Measurements from ENCODE around the gene RANGAP1. TPM values are rescaled to one million over a fixed set of nuclear protein-coding genes. Genes with fewer than 3 reads are reported as not detected.
"Not testable (repeated sequence)": the region's sequence is repeated elsewhere in the genome, so short reads cannot be mapped to it uniquely, and the experiment has no call there.

RANGAP1 gene
- total RNA-seq, 5 donors from 2014 or later (not counting 1 experiment from before 2014, with no cell fraction given), result 95.0 to 113 (median 104) TPM

- peaks cover 0 to 9% of the 10 kb centered on the region in 2 donors for H3K36me3 ChIP-seq (ENCODE audit: control insufficient read depth in 2 of 2, extremely low read depth in 1 of 2, insufficient read depth in 1 of 2, low read length in 1 of 2)
- CTCF ChIA-PET, result interaction anchor here in 1 of 2 donors (0.5 to 1.2 kb wide), 5 partner anchors 16 to 385 kb away, joined by 3 to 9 read pairs (median 5); partner anchors contain the start of genes ACO2, PHF5A, RANGAP1 and TEF
- H3K4me1 Mint-ChIP-seq, result peaks cover 25 to 36% (median 35%) of the 10 kb centered on the region in 3 donors
- H3K9me3 ChIP-seq, result no peaks in the 10 kb centered on the region
- peak overlapping the region; percentile 62 for H3K27ac ChIP-seq (ENCODE audit: low read length)
- peak overlapping the region; percentile 71 to 84 for H3K27ac Mint-ChIP-seq
- peak overlapping the region; percentile 71 to 81 (median 74) for H3K4me3 Mint-ChIP-seq
- peaks cover 0 to 2% of the 10 kb centered on the region in 2 experiments for H3K27me3 ChIP-seq (replicated peaks in 1 of 2; ENCODE audit: control insufficient read depth in 2 of 2, extremely low read depth in 1 of 2, insufficient read depth in 2 of 2, low read length in 1 of 2)
- no peak for ATAC-seq (replicated peaks in 1 of 4)
- under 1% methylated on average over 50 of the region's 60 CpGs for WGBS (ENCODE audit: insufficient coverage)
- peak in 10 of 35 experiments; percentile 0 to 33 (median 10) for DNase-seq
- no peaks in the 10 kb centered on the region for H3K27me3 Mint-ChIP-seq
- POLR2A ChIA-PET, result interaction anchor here (0.5 to 1.2 kb wide), 3 partner anchors 13 to 79 kb away, joined by 3 to 10 read pairs (median 4); partner anchors contain the start of gene RANGAP1 (in 1 of the 2)
- H3K9me3 Mint-ChIP-seq, result no peaks in the 10 kb centered on the region
- H3K4me3 ChIP-seq (ENCODE audit: control insufficient read depth in 1 of 2, extremely low read depth in 1 of 2, low read length in 1 of 2), result peak overlapping the region; percentile 85 to 97
- H3K4me1 ChIP-seq (ENCODE audit: control insufficient read depth in 1 of 2, extremely low read depth in 1 of 2, insufficient read depth in 2 of 2, low read length in 2 of 2), result peaks cover 3 to 26% of the 10 kb centered on the region in 2 experiments
- H3K36me3 Mint-ChIP-seq, result no peaks in the 10 kb centered on the region
Measured at GRCh38 chr22:41302021-41302767, 16.2 kb upstream of the RANGAP1 start.

- Histone ChIP-seq H3K36me3 (ENCODE audit: control insufficient read depth in 2 of 2, extremely low read depth in 1 of 2, insufficient read depth in 1 of 2, low read length in 1 of 2) (peaks cover 0 to 7% of the 10 kb centered on the region in 2 donors), H3K4me3 (ENCODE audit: control insufficient read depth in 1 of 2, extremely low read depth in 1 of 2, low read length in 1 of 2) (peak within 1 kb of the TSS; percentile 85 to 97), H3K4me1 (ENCODE audit: control insufficient read depth in 1 of 2, extremely low read depth in 1 of 2, insufficient read depth in 2 of 2, low read length in 2 of 2) (peaks cover 3 to 24% of the 10 kb centered on the region in 2 experiments), H3K9me3 (no peaks in the 10 kb centered on the region), H3K27ac (ENCODE audit: low read length) (peak within 1 kb of the TSS; percentile 92), H3K27me3 (replicated peaks in 1 of 2; ENCODE audit: control insufficient read depth in 2 of 2, extremely low read depth in 1 of 2, insufficient read depth in 2 of 2, low read length in 1 of 2) (peaks cover 0 to 2% of the 10 kb centered on the region in 2 experiments)
- peak within 1 kb of the TSS; percentile 85 to 87 for H3K27ac Mint-ChIP-seq
- no peaks in the 10 kb centered on the region for H3K36me3 Mint-ChIP-seq
- 0% methylated on average over 33 of the region's 74 CpGs for WGBS (ENCODE audit: insufficient coverage)
- CTCF ChIA-PET, result interaction anchor here in 1 of 2 donors (0.6 to 1.2 kb wide), 8 partner anchors 9 to 379 kb away, joined by 3 to 9 read pairs (median 4); partner anchors contain the start of genes ACO2, PHF5A, RANGAP1 and TEF
- peaks cover 25 to 33% (median 32%) of the 10 kb centered on the region in 3 donors for H3K4me1 Mint-ChIP-seq
- no peaks in the 10 kb centered on the region for H3K27me3 Mint-ChIP-seq
- POLR2A ChIA-PET, result interaction anchor here (0.5 to 1.2 kb wide), 6 partner anchors 12 to 208 kb away, joined by 3 to 12 read pairs (median 4); partner anchors contain the start of genes RANGAP1 (in 1 of the 2) and TEF (in 1 of the 2)
- DNase-seq, result peak; percentile 64 to 92 (median 82)
- peak; percentile 97 to 98 (median 98) for ATAC-seq (replicated peaks in 1 of 4)
- no peaks in the 10 kb centered on the region for H3K9me3 Mint-ChIP-seq
- peak within 1 kb of the TSS; percentile 71 to 81 (median 74) for H3K4me3 Mint-ChIP-seq
Measured at GRCh38 chr22:41301085-41302020, 15.4 kb upstream of the RANGAP1 start, which contains the start of gene ZC3H7B. TSS of gene ZC3H7B (plus strand) at chr22:41301525. CDS start at chr22:41320661, 19,136 bp downstream.

GRCh38 chr22:41300661-41301060 lies 14.7 kb upstream of the RANGAP1 start:
- Histone ChIP-seq H3K9me3 (no peaks in the 10 kb centered on the region), H3K4me1 (ENCODE audit: control insufficient read depth in 1 of 2, extremely low read depth in 1 of 2, insufficient read depth in 2 of 2, low read length in 2 of 2) (peaks cover 3 to 24% of the 10 kb centered on the region in 2 experiments), H3K27me3 (replicated peaks in 1 of 2; ENCODE audit: control insufficient read depth in 2 of 2, extremely low read depth in 1 of 2, insufficient read depth in 2 of 2, low read length in 1 of 2) (peaks cover 0 to 2% of the 10 kb centered on the region in 2 experiments), H3K4me3 (ENCODE audit: control insufficient read depth in 1 of 2, extremely low read depth in 1 of 2, low read length in 1 of 2) (peak overlapping the region; percentile 54 to 97), H3K27ac (ENCODE audit: low read length) (peak overlapping the region; percentile 92), H3K36me3 (ENCODE audit: control insufficient read depth in 2 of 2, extremely low read depth in 1 of 2, insufficient read depth in 1 of 2, low read length in 1 of 2) (peaks cover 0 to 7% of the 10 kb centered on the region in 2 donors)
- Mint-ChIP-seq H3K36me3 (no peaks in the 10 kb centered on the region), H3K9me3 (no peaks in the 10 kb centered on the region), H3K27me3 (no peaks in the 10 kb centered on the region), H3K4me3 (peak overlapping the region; percentile 71 to 74 (median 73)), H3K4me1 (peaks cover 25 to 29% (median 28%) of the 10 kb centered on the region in 3 donors), H3K27ac (peak overlapping the region; percentile 85 to 87)
- ATAC-seq (replicated peaks in 1 of 4), result no peak
- ChIA-PET CTCF (interaction anchor here in 1 of 2 donors (0.6 to 1.2 kb wide), 7 partner anchors 8 to 378 kb away, joined by 3 to 9 read pairs (median 4); partner anchors contain the start of genes ACO2, PHF5A, RANGAP1 and TEF), POLR2A (interaction anchor here (0.5 to 1.2 kb wide), 3 partner anchors 14 to 207 kb away, joined by 4 to 12 read pairs (median 10); partner anchors contain the start of genes RANGAP1 (in 1 of the 2) and TEF (in 1 of the 2))
- DNase-seq, result no peak
- WGBS (ENCODE audit: insufficient coverage), result 68% methylated on average over 6 of the region's 7 CpGs

- DNase-seq, result no peak
- Histone ChIP-seq H3K27me3 (replicated peaks in 1 of 2; ENCODE audit: control insufficient read depth in 2 of 2, extremely low read depth in 1 of 2, insufficient read depth in 2 of 2, low read length in 1 of 2) (peaks cover 0 to 2% of the 10 kb centered on the region in 2 experiments), H3K4me3 (ENCODE audit: control insufficient read depth in 1 of 2, extremely low read depth in 1 of 2, low read length in 1 of 2) (no peak overlapping the region), H3K36me3 (ENCODE audit: control insufficient read depth in 2 of 2, extremely low read depth in 1 of 2, insufficient read depth in 1 of 2, low read length in 1 of 2) (no peaks in the 10 kb centered on the region), H3K9me3 (no peaks in the 10 kb centered on the region), H3K4me1 (ENCODE audit: control insufficient read depth in 1 of 2, extremely low read depth in 1 of 2, insufficient read depth in 2 of 2, low read length in 2 of 2) (peaks cover 3 to 7% of the 10 kb centered on the region in 2 experiments), H3K27ac (ENCODE audit: low read length) (no peak overlapping the region)
- 91% methylated on average over 4 of the region's 9 CpGs for WGBS (ENCODE audit: insufficient coverage)
- Mint-ChIP-seq H3K4me1 (peaks cover 5 to 6% (median 5%) of the 10 kb centered on the region in 3 donors), H3K27me3 (no peaks in the 10 kb centered on the region), H3K9me3 (no peaks in the 10 kb centered on the region), H3K4me3 (no peak overlapping the region), H3K27ac (no peak overlapping the region), H3K36me3 (no peaks in the 10 kb centered on the region)
- CTCF ChIA-PET, result no interaction called here
- POLR2A ChIA-PET, result interaction anchor here (0.6 to 0.7 kb wide), 2 partner anchors 10 to 153 kb away, joined by 3 to 7 read pairs; no protein-coding TSS in a partner anchor
- no peak for ATAC-seq (replicated peaks in 1 of 4)
Measured at GRCh38 chr22:41296826-41297667, 11.1 kb upstream of the RANGAP1 start.

GRCh38 chr22:41294816-41295215 lies 8.8 kb upstream of the RANGAP1 start:
- CTCF ChIA-PET; H3K27me3 ChIP-seq (replicated peaks in 1 of 2; ENCODE audit: control insufficient read depth in 2 of 2, extremely low read depth in 1 of 2, insufficient read depth in 2 of 2, low read length in 1 of 2); H3K4me3 ChIP-seq (ENCODE audit: control insufficient read depth in 1 of 2, extremely low read depth in 1 of 2, low read length in 1 of 2); H3K27ac ChIP-seq (ENCODE audit: low read length); H3K9me3 ChIP-seq; H3K4me1 ChIP-seq (ENCODE audit: control insufficient read depth in 1 of 2, extremely low read depth in 1 of 2, insufficient read depth in 2 of 2, low read length in 2 of 2); H3K36me3 Mint-ChIP-seq; H3K27me3 Mint-ChIP-seq; H3K4me3 Mint-ChIP-seq; H3K9me3 Mint-ChIP-seq; DNase-seq; POLR2A ChIA-PET; H3K36me3 ChIP-seq (ENCODE audit: control insufficient read depth in 2 of 2, extremely low read depth in 1 of 2, insufficient read depth in 1 of 2, low read length in 1 of 2); ATAC-seq (replicated peaks in 1 of 4); H3K27ac Mint-ChIP-seq; H3K4me1 Mint-ChIP-seq: not testable (repeated sequence)
- WGBS (ENCODE audit: insufficient coverage), result no CpG with 5 or more reads among the region's 28 CpGs
